LNCAP (cell line): ENCODE measurements around the gene PACSIN3.

Experiments
- CTCF ChIP-seq: fragments of 450-650 bp; IDR thresholded peaks from 2 replicates; pipeline ENCODE4 v1.5.1; 2017; ENCODE audit warnings: mild to moderate bottlenecking

Gene PACSIN3

GRCh38 chr11:47180006-47180787, 6.0 kb downstream of the PACSIN3 start:
- TF ChIP-seq CTCF: no peak

DNA sequence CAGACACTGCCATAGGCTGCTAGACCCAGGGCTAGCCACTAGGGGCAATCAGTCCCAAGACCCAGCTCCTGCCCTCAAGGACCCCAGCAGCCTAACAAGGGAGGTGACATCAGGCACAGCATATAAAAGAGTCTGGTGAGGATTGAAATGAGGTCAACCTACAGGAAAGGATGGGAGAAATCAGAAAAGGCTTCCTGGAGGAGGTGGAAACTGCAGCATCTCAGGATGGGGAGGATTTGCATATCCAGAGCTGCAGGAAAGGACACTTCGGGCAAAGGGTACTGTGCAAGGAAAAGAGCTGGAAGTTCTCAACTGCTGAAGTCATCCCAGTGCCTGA, 6.6 kb downstream of the PACSIN3 start:
- TF ChIP-seq CTCF: peak; percentile 50

DNA sequence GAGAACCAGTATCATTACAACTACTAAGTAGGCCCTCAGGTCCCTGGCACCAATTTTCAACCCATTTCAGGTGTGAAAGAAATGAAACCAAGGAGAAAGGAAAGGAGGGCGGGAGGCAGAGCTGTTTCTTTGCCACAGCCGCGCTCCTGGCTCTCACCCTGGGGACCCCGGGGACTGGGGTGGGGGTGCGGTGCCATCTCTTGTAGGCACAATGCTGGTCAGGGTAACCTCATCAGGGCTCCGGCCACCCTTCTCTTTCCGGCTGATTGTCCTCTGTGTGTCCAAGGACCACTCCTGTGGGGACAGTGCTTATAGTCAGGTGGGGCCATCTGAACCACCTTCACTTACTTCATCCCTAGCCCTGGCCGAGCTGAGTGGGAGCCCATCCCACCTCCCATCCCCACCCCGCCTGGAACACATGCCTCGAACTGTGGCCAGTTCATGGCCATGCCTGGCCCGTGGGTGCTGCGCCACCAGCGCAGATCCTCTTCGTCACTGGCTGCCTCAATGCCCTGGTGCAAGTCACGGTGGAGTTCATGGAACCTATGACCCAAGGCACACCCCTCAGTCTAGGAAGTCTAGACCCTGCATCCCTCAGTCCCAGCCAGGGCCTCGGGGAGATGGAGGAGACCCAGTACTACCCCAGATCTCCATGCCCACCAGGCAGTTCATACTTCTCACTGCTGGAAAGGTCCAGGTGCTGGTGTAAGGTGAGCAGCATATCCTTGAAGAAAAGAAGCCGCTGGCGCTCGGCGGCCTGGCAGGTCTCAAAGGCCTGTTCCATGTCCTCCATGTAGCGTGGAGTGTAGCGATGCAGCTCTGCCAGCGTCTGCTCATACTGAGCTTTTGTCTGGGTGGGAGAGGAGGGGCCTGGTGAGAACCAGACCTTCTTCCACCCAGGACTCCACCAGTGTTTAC, 7.2 kb downstream of the PACSIN3 start:
- no peak for TF ChIP-seq CTCF

GRCh38 chr11:47178316-47178715, 7.9 kb downstream of the PACSIN3 start:
- TF ChIP-seq CTCF: no peak

DNA sequence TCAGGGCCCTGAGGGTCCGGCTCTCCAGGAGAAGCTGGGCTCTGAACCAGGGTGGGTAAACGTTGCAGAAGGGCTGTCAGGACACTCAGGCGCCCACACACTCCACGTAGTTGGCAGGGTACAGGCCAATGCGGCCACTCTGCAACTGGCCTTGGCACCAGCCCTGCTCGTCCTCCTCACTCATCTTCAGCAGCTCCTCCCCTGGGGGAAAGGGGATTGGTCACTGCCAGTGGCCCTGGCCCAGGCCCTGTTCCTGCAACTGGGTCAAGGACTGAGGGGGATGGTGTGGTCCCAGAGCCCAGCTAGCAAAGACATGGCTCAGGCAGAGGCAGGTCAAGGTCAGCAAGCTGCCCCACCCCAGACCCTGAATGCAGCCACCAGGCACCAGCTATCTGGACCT, 8.4 kb downstream of the PACSIN3 start:
- no peak for TF ChIP-seq CTCF

DNA sequence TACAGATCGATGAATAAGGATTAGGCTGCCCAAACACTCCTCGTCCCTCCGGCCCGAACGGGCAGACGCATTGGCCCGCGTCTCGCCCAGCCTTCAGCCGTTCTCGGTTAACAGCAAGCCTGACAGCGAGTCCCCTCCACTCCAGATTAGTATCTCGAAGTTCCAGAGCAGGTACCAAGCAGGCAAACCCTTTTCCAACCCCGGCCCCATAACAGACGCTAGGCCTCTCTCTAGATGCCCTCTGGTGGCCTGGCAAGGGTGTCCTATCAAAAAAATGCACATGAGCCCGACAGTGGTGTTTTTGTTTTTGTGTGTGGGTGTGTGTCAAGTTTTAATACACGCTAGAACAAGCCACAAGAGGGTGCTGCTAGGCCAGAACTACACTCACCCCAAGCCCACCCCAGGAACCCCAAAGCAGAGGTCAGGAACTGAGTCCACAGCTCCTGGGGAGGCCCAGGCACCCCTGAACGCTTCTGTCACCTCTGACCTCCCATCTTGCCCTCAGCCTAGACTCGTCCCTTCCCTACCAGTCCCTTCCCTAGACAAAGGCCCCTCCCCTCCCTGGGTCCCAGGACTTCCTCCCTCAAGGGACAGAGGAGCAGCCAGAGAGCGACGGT, 8.9 kb downstream of the PACSIN3 start:
- peak; percentile 76 for TF ChIP-seq CTCF

DNA sequence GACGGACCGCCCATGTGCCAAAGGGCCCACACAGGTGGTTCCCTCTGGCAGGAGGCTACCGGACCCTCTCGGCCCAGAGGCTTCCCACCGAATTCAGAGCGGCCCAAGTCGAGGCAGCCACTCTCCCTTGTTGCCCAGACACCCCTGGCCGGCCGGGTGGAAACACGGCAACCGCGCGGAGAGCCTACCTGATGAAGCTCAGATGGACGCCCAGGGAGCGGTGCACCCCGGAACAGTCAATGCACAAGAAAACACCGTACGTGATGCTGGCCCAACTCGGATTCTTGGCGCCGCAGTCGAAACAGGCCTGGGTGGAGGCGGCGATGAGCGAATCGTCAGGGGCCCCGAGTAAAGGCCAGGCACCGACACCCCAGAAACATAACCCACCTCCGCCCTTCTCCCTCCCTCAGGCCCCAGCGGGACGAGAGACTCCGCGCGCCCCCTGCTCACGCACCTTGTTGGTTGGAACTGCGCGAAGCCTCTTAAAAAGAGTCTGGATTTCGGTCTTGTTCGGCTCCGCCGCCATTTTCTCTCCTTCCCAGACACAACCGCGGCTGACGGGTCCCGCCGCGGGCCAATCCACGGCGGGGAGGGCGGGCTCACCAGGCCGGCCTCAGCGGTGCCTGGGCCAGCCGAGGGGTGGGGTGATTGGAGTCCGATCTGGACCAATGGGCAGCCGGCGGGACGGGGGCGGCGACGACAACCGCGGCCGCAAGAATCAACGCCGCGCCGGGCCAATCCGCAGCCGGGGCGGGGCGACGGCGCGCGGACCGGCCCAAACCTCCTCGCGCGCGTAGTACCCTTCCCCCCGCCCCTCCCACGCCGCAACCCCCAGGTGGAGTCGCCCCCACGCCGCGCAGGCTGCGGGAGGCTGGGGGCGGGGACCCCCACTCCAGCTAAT, 9.7 kb downstream of the PACSIN3 start, which contains the start of gene ARFGAP2:
Gene ARFGAP2, minus strand, starts transcription at position 552 of the 901 bp plus-strand sequence. Its CDS starts 26 bp downstream, at position 526.
- TF ChIP-seq CTCF: no peak
